HG03039 (cell line): ENCODE data around the gene ADGRF3.
"Not testable (repeated sequence)": the region's sequence is repeated elsewhere in the genome, so short reads cannot be mapped to it uniquely, and the experiment has no call there.

Source experiments
- ATAC-seq: cut with Tn5 transposase; IDR thresholded peaks from one replicate; pipeline ENCODE4 v1.9.1; 2021; ENCODE audit warnings: mild to moderate bottlenecking, moderate library complexity; ENCODE audit not compliant: unreplicated experiment

The ADGRF3 gene, protein sequence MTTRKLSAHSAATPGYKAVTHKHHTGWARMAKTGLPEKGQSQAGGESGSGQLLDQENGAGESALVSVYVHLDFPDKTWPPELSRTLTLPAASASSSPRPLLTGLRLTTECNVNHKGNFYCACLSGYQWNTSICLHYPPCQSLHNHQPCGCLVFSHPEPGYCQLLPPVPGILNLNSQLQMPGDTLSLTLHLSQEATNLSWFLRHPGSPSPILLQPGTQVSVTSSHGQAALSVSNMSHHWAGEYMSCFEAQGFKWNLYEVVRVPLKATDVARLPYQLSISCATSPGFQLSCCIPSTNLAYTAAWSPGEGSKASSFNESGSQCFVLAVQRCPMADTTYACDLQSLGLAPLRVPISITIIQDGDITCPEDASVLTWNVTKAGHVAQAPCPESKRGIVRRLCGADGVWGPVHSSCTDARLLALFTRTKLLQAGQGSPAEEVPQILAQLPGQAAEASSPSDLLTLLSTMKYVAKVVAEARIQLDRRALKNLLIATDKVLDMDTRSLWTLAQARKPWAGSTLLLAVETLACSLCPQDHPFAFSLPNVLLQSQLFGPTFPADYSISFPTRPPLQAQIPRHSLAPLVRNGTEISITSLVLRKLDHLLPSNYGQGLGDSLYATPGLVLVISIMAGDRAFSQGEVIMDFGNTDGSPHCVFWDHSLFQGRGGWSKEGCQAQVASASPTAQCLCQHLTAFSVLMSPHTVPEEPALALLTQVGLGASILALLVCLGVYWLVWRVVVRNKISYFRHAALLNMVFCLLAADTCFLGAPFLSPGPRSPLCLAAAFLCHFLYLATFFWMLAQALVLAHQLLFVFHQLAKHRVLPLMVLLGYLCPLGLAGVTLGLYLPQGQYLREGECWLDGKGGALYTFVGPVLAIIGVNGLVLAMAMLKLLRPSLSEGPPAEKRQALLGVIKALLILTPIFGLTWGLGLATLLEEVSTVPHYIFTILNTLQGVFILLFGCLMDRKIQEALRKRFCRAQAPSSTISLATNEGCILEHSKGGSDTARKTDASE

GRCh38 chr2:26346454-26347053 is at the start of gene ADGRF3:
Gene ADGRF3, minus strand, starts transcription at chr2:26346789. Its CDS starts 555 bp downstream, at chr2:26346234.
- no peak for ATAC-seq

- ATAC-seq = no peak
Observed at GRCh38 chr2:26395394-26395793, 48.8 kb upstream of the ADGRF3 start.

DNA sequence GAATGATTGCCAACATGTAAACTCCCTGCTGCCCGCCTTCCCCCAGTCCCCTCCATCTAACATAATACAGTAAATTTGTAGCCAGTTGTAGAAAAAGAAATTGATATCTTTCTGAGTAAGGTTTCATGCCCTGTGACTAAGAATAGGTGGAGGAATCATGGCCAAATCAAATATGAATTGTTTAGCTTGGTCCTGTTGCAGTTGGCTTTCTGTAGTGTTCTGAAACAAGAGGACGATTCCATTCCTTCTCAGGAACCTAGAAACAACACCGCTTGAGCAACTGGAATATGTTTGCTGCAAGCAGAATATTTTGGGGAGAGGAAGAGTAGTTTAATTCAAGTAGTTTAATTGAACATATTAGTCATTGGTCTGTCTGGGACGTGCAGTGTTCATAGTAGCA is 48.1 kb upstream of the ADGRF3 start:
- no peak for ATAC-seq

DNA sequence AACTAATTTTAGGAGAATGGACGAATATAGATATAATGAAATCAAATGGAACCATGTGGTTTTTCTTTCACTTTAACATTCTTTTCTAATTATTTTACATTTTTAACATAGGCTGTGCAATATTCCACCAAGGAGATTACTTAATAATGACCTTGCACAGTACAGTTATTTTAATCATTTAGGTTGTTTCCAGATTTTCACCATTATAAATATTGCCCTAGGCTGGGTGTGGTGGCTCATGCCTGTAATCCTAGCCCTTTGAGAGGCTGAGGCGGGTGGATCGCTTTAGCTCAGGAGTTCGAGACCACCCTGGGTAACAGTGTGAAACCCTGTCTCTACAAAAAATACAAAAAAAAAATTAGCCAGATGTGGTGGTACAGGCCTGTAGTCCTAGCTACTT is 40.6 kb upstream of the ADGRF3 start:
- ATAC-seq = no peak

DNA sequence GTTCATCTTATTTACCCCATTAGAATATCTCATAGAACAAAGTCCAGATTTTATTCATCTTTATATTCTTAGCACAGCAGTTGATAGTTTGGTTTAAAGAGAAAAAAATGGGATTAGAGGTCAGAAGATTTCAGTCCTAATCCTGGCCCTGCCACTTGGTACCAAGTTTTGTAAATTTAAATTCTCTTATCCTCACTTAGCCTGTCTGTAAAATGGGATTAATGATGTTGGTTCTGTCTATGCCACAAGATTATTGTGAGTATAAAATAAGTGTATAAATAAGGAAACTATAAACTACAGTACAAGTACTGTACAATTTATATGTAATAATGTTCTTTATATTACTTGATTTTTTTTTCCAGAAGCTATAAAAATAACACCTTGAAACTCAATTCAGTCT is 38.0 kb upstream of the ADGRF3 start:
- ATAC-seq = no peak

DNA sequence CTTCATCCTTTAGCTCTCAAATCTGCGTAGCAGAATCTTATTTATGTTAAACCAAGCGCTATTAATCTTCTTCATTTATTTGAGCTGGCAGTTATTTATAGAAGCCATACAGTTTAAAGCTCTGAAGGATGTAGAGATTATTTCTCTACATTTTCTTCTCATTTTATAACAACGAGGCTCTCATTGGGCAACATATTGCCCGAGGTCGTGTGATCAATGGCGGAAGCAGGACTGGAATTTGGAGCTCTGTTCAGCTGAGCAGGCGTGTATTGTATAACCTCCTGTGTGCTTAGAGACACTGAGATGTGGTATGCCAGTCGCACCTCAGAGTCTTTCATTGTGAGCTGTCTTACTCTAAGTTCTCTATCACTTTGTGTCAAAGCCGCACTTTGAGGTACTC is 37.6 kb upstream of the ADGRF3 start:
- no peak for ATAC-seq

- ATAC-seq = no peak
Observed at GRCh38 chr2:26382564-26382963, 36.0 kb upstream of the ADGRF3 start.

DNA sequence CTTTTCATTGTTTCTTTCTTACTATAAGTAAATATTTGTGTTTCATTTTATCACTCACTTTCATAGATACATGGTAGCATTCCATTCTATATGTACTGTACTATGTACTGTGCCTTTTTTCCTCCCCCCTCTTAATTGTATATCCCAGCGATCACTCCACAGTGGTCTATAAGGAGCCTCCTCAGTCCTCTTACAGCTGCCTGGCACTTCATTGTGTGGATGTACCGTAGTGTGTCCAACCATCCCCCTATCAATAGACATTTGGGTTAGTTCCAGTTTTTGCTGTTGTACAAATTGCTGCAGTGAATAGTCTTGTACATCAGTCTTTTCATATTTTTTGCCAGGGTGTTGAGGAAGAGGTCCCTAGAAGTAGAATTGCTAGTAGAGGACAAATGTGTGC is 33.7 kb upstream of the ADGRF3 start:
- no peak for ATAC-seq

DNA sequence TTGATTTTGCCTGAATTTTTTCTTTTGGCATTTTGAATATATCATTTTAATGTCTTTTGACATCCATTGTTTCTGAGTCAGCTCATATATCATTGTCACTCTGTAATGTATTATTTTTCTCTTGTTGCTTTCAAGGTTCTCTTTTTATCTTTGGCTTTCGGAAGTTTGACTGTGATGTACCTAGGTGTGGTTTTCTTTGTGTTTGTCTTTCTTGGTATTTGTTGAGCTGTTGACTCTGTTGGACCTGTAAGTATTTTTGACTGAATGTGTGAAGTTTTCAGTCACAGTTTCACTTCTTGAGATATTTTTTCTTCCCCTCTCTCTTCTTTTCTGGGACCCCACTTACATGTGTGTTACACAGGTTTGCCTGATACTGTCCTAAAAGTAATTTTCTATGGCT is 30.2 kb upstream of the ADGRF3 start:
- ATAC-seq = no peak

DNA sequence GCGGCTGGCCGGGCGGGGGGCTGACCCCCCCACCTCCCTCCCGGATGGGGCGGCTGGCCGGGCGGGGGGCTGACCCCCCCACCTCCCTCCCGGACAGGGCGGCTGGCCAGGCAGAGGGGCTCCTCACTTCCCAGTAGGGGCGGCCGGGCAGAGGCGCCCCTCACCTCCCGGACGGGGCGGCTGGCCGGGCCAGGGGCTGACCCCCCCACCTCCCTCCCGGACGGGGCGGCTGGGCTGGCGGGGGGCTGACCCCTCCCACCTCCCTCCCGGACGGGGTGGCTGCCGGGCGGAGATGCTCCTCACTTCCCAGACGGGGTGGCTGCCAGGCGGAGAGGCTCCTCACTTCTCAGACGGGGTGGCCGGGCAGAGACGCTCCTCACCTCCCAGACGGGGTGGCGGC is 24.3 kb upstream of the ADGRF3 start:
- not testable (repeated sequence) for ATAC-seq

DNA sequence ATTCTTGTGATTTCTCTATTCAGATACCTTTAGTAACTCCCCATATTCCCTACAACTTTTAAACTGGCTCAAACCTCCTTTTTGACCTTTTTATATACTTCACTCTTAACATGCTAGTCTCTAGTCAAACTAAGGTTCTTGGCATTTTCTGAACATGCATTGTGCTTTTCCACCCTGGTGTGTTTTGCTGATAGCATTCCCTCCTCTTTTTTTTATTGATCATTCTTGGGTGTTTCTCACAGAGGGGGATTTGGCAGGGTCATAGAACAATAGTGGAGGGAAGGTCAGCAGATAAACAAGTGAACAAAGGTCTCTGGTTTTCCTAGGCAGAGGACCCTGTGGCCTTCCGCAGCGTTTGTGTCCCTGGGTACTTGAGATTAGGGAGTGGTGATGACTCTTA is 23.1 kb upstream of the ADGRF3 start:
- ATAC-seq = not testable (repeated sequence)

DNA sequence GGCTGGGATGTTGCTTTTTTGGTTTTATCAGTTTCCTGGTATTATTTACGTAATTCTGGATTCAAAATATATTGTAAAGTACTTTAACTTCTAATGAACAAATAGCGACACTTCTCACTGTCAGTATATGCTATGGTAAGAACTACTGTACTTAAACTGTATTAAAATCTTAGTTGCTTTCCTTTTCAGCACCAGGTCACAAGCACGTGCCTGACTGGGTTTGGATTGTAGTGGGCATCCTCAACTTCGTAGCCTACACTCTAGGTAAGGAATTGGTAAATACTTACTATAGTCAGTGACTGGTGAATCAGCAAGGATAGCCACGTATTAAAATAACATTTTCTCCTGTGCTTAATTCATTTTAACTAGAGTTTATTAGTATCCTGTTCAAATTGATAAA is 20.4 kb upstream of the ADGRF3 start:
- no peak for ATAC-seq

DNA sequence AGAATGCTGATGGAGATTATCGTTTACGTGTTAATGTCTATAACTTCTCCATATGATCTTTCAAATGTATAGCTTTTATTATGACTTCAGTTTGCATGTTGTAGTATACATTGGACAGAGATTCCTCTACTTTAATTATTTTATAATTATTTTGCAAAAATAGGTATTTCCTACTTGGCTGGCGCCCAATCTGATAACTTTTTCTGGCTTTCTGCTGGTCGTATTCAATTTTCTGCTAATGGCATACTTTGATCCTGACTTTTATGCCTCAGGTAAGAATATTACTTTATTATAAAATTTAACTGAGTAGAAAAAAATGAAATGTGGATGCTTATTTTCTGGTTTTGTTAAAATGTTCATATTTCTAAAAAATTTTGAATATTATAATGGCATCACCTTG is 18.1 kb upstream of the ADGRF3 start:
- ATAC-seq = no peak

GRCh38 chr2:26363958-26364357 is 17.4 kb upstream of the ADGRF3 start:
- no peak for ATAC-seq

DNA sequence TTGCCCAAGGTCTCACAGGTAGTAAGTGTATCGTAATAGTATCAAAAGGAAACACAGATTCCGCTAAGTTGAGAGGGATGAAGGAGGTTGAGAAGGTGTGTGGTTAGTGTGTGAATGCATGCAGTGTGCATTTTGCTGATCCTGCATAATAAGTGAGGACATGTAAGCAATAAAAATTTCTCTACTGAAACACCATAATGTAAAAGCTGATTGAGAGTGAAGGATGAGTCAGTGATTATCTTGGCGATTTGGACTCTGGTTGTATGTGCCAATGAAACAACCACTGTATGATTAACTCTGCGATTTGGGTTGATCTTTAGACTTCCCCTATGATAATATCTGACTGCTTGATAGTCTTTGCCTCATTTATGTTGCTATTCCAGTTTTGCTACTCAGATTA is 16.7 kb upstream of the ADGRF3 start:
- no peak for ATAC-seq

DNA sequence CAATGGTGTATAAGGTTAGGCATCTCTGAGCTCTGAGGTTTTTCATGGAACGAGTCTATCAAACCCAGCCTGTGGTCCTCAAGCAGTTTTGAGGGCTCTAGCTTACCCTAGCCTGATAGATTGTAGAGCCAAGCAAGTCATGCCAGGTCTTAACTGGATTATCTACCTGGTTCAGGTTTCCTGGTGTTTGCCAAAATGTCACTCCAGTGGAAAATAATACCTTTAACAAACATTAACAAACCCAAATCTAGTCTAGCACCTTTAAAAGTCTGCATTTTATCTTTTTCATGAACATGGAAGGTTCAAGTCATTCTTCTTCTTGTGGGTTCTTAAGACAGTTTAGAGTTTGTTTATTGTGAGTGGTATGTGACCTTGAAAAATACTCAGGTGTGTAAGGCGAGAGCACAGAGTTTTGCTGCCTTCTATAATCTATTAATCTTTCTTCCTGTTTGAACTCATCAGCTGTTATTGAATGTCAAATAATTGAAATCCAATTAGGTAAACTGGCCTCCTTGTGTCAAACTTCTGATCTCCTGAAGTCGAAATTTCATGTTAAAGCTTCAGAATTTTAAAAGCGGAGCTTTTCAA is 13.4 kb upstream of the ADGRF3 start:
- no peak for ATAC-seq

DNA sequence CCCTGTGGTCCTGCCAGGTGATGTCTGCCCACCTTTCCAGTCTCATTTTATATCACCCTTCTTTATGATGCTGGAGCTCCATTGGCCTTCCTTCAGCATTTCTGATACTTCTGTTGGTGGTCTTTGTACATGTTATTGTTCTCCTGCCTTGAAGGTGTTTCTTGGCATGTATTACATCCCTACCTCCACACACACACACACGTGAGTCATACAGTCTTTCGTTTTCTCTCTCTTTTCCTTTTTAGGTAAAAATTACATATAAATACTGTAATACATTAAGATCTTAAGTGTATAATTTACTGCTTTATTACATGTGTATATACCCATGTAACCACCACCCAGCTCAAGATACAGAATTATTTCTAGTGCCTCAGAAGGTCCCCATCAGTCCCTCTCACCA is 10.2 kb upstream of the ADGRF3 start:
- ATAC-seq = no peak

- ATAC-seq = no peak
Observed at GRCh38 chr2:26356111-26356510, 9.5 kb upstream of the ADGRF3 start.

GRCh38 chr2:26355038-26355995 is 8.7 kb upstream of the ADGRF3 start:
- ATAC-seq = no peak

DNA sequence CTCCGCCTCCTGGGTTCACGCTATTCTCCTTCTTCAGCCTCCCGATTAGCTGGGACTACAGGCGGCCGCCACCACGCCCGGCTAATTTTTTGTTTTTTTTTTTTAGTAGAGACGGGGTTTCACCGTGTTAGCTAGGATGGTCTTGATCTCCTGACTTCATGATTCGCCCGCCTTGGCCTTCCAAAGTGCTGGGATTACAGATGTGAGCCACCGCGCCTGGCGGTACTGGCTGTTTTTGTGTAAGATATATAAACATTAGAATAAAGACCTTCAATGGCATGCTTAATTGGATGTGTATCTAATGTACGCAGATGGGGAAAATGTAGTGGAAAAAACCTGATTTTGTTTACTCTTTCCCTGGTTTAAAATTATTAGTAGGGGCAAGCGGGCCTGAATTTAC is 7.9 kb upstream of the ADGRF3 start:
- not testable (repeated sequence) for ATAC-seq
